SK-N-SH treated with all-trans-retinoic acid at 6 μM for 48 hours (cell line): ENCODE data around the gene GARS1.
"Not testable (repeated sequence)": the region's sequence is repeated elsewhere in the genome, so short reads cannot be mapped to it uniquely, and the experiment has no call there.

Experiments
- ATAC-seq: fragments of 200-7000 bp; cut with Tn5 transposase; 3 replicates; pipeline ENCODE4 v1.9.1; 2020; ENCODE audit warnings: mild to moderate bottlenecking, moderate library complexity
- ARNTL ChIP-seq: fragments of 450-650 bp; formaldehyde crosslinking; IDR thresholded peaks from 2 replicates; pipeline ENCODE4 v1.5.0; 2020; ENCODE audit warnings: low read depth, mild to moderate bottlenecking, moderate library complexity, borderline replicate concordance
- CSDC2 ChIP-seq: fragments of 250-450 bp; sonication (Bioruptor Pico); IDR thresholded peaks from 2 replicates; pipeline ENCODE4 v1.5.0; 2020; ENCODE audit warnings: mild to moderate bottlenecking, moderate library complexity
- ESRRG ChIP-seq: fragments of 250-450 bp; sonication (Bioruptor Pico); IDR thresholded peaks from 2 replicates; pipeline ENCODE4 v1.6.1; 2021; ENCODE audit warnings: mild to moderate bottlenecking
- GLIS3 ChIP-seq: fragments of 250-450 bp; sonication (Bioruptor Pico); IDR thresholded peaks from 2 replicates; pipeline ENCODE4 v1.5.0; 2020; ENCODE audit warnings: mild to moderate bottlenecking, moderate library complexity
- ISL1 ChIP-seq: fragments of 250-450 bp; sonication (Bioruptor Pico); IDR thresholded peaks from 2 replicates; pipeline ENCODE4 v2.1.2; 2022; ENCODE audit warnings: mild to moderate bottlenecking, moderate library complexity
- OSR1 ChIP-seq: fragments of 250-450 bp; sonication (Bioruptor Pico); IDR thresholded peaks from 2 replicates; pipeline ENCODE4 v1.8.0; 2022; ENCODE audit warnings: moderate library complexity, mild to moderate bottlenecking, inconsistent platforms
- PPARA ChIP-seq: fragments of 250-450 bp; sonication (Bioruptor Pico); IDR thresholded peaks from 2 replicates; pipeline ENCODE4 v1.5.0; 2020; ENCODE audit warnings: mild to moderate bottlenecking, borderline replicate concordance
- RARB ChIP-seq: fragments of 250-450 bp; sonication (Bioruptor Pico); IDR thresholded peaks from 2 replicates; pipeline ENCODE4 v1.8.0; 2021; ENCODE audit warnings: mild to moderate bottlenecking, moderate library complexity
- SNAI2 ChIP-seq: fragments of 250-450 bp; sonication (Bioruptor Pico); IDR thresholded peaks from 2 replicates; pipeline ENCODE4 v1.5.0; 2020; ENCODE audit warnings: mild to moderate bottlenecking, moderate library complexity
- TCF4 ChIP-seq: fragments of 250-450 bp; sonication (Bioruptor Pico); IDR thresholded peaks from 2 replicates; pipeline ENCODE4 v1.8.0; 2021; ENCODE audit warnings: mild to moderate bottlenecking, moderate library complexity, borderline replicate concordance
- TOX ChIP-seq: fragments of 250-450 bp; sonication (Bioruptor Pico); IDR thresholded peaks from 2 replicates; pipeline ENCODE4 v1.8.0; 2021; ENCODE audit warnings: mild to moderate bottlenecking, moderate library complexity, borderline replicate concordance
- ZC3H10 ChIP-seq: fragments of 250-450 bp; sonication (Bioruptor Pico); IDR thresholded peaks from 2 replicates; pipeline ENCODE4 v1.5.1; 2021; ENCODE audit warnings: mild to moderate bottlenecking, moderate library complexity
- ZFP3 ChIP-seq: fragments of 250-450 bp; sonication (Bioruptor Pico); IDR thresholded peaks from 2 replicates; pipeline ENCODE4 v1.5.0; 2020; ENCODE audit warnings: mild to moderate bottlenecking, moderate library complexity
- ZFP30 ChIP-seq: fragments of 450-650 bp; formaldehyde crosslinking; IDR thresholded peaks from 2 replicates; pipeline ENCODE4 v1.5.0; 2022; ENCODE audit warnings: mild to moderate bottlenecking, moderate library complexity
- ZNF565 ChIP-seq: fragments of 450-650 bp; formaldehyde crosslinking; conservative IDR thresholded peaks from 2 replicates; pipeline ENCODE4 v1.5.0; 2020; ENCODE audit warnings: low read depth, mild to moderate bottlenecking, moderate library complexity
- ZNF70 ChIP-seq: fragments of 450-650 bp; formaldehyde crosslinking; IDR thresholded peaks from 2 replicates; pipeline ENCODE4 v1.5.0; 2020; ENCODE audit warnings: mild to moderate bottlenecking, moderate library complexity
- ZNF8 ChIP-seq: fragments of 450-650 bp; formaldehyde crosslinking; IDR thresholded peaks from 2 replicates; pipeline ENCODE4 v1.5.0; 2020; ENCODE audit warnings: mild to moderate bottlenecking, moderate library complexity
- TF ChIP-seq, protein P1 (sequence below): fragments of 250-450 bp; sonication (Bioruptor Pico); IDR thresholded peaks from 2 replicates; pipeline ENCODE4 v1.8.0; 2021; ENCODE audit warnings: low read depth, mild to moderate bottlenecking, moderate library complexity, borderline replicate concordance
- TF ChIP-seq, protein P2 (sequence below): fragments of 250-450 bp; sonication (Bioruptor Pico); IDR thresholded peaks from 2 replicates; pipeline ENCODE4 v1.8.0; 2020; ENCODE audit warnings: mild to moderate bottlenecking, moderate library complexity, borderline replicate concordance
- TF ChIP-seq, protein P3 (sequence below): fragments of 250-450 bp; sonication (Bioruptor Pico); IDR thresholded peaks from 2 replicates; pipeline ENCODE4 v1.5.1; 2020; ENCODE audit warnings: low read depth, mild to moderate bottlenecking, moderate library complexity
- TF ChIP-seq, protein P4 (sequence below): fragments of 250-450 bp; sonication (Bioruptor Pico); IDR thresholded peaks from 2 replicates; pipeline ENCODE4 v1.5.1; 2021; ENCODE audit warnings: mild to moderate bottlenecking, moderate library complexity
- TF ChIP-seq, protein P5 (sequence below): fragments of 250-450 bp; sonication (Bioruptor Pico); IDR thresholded peaks from 2 replicates; pipeline ENCODE4 v1.5.0; 2020; ENCODE audit warnings: mild to moderate bottlenecking, moderate library complexity

Gene GARS1

DNA sequence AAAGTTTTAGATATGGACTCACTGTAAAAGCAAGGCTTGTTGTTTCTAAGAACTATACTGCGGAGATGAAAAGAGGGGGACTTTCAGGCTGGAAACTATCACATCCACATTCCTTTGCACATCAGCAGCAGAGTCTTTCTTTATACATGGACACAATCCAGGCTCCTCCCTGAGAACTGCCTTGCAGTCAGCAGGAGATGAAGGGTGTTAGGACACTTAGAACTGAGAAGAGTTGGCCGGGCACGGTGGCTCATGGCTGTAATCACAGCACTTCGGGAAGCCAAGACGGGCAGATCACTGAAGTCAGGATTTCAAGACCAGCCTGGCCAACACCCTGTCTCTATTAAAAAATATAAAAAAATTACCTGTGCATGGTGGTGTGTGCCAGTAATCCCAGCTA is 9.7 kb upstream of the GARS1 start (continued):
- TF ChIP-seq GLIS3 (CRISPR knock-in tag) (no peak), TCF4 (CRISPR knock-in tag) (no peak)

DNA sequence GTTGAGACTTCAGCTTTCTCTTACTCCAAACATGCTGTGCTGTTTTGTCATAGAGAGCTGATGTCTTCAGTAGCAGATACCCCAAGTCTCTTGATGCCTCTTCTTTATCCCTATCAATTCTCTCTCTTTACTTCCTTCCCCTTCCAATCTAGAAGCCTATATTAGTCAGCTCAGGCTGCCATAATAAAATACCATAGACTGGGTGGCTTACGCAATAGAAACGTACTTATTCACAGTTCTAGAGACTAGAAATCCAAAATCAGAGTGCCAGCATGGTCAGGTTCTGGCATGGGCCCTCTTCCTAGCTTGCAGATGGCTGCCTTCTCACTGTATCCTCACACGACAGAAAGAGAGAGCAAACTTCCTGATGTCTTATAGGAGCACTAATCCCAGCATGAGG is 9.0 kb upstream of the GARS1 start:
- TF ChIP-seq, protein P1, sequence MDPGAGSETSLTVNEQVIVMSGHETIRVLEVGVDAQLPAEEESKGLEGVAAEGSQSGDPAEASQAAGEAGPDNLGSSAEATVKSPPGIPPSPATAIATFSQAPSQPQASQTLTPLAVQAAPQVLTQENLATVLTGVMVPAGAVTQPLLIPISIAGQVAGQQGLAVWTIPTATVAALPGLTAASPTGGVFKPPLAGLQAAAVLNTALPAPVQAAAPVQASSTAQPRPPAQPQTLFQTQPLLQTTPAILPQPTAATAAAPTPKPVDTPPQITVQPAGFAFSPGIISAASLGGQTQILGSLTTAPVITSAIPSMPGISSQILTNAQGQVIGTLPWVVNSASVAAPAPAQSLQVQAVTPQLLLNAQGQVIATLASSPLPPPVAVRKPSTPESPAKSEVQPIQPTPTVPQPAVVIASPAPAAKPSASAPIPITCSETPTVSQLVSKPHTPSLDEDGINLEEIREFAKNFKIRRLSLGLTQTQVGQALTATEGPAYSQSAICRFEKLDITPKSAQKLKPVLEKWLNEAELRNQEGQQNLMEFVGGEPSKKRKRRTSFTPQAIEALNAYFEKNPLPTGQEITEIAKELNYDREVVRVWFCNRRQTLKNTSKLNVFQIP, result no peak
- TF ChIP-seq ISL1 (CRISPR knock-in tag), result no peak
- TF ChIP-seq TOX (CRISPR knock-in tag), result no peak
- TF ChIP-seq, protein P2, sequence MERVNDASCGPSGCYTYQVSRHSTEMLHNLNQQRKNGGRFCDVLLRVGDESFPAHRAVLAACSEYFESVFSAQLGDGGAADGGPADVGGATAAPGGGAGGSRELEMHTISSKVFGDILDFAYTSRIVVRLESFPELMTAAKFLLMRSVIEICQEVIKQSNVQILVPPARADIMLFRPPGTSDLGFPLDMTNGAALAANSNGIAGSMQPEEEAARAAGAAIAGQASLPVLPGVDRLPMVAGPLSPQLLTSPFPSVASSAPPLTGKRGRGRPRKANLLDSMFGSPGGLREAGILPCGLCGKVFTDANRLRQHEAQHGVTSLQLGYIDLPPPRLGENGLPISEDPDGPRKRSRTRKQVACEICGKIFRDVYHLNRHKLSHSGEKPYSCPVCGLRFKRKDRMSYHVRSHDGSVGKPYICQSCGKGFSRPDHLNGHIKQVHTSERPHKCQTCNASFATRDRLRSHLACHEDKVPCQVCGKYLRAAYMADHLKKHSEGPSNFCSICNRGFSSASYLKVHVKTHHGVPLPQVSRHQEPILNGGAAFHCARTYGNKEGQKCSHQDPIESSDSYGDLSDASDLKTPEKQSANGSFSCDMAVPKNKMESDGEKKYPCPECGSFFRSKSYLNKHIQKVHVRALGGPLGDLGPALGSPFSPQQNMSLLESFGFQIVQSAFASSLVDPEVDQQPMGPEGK (CRISPR knock-in tag), result no peak
- TF ChIP-seq ESRRG (CRISPR knock-in tag), result no peak
- TF ChIP-seq ZNF70, result no peak
- no peak for TF ChIP-seq SNAI2 (CRISPR knock-in tag)
- no peak for TF ChIP-seq ARNTL
- no peak for TF ChIP-seq ZNF565 (CRISPR knock-in tag)
- TF ChIP-seq TCF4 (CRISPR knock-in tag), result no peak
- TF ChIP-seq ZFP3 (CRISPR knock-in tag), result no peak
- no peak for TF ChIP-seq OSR1 (CRISPR knock-in tag)
- TF ChIP-seq, protein P3, sequence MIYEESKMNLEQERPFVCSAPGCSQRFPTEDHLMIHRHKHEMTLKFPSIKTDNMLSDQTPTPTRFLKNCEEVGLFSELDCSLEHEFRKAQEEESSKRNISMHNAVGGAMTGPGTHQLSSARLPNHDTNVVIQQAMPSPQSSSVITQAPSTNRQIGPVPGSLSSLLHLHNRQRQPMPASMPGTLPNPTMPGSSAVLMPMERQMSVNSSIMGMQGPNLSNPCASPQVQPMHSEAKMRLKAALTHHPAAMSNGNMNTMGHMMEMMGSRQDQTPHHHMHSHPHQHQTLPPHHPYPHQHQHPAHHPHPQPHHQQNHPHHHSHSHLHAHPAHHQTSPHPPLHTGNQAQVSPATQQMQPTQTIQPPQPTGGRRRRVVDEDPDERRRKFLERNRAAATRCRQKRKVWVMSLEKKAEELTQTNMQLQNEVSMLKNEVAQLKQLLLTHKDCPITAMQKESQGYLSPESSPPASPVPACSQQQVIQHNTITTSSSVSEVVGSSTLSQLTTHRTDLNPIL (CRISPR knock-in tag), result no peak
- TF ChIP-seq GLIS3 (CRISPR knock-in tag), result no peak
- TF ChIP-seq ZNF8 (CRISPR knock-in tag), result no peak
- TF ChIP-seq, protein P4, sequence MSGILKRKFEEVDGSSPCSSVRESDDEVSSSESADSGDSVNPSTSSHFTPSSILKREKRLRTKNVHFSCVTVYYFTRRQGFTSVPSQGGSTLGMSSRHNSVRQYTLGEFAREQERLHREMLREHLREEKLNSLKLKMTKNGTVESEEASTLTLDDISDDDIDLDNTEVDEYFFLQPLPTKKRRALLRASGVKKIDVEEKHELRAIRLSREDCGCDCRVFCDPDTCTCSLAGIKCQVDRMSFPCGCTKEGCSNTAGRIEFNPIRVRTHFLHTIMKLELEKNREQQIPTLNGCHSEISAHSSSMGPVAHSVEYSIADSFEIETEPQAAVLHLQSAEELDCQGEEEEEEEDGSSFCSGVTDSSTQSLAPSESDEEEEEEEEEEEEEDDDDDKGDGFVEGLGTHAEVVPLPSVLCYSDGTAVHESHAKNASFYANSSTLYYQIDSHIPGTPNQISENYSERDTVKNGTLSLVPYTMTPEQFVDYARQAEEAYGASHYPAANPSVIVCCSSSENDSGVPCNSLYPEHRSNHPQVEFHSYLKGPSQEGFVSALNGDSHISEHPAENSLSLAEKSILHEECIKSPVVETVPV, result no peak
- TF ChIP-seq, protein P5, sequence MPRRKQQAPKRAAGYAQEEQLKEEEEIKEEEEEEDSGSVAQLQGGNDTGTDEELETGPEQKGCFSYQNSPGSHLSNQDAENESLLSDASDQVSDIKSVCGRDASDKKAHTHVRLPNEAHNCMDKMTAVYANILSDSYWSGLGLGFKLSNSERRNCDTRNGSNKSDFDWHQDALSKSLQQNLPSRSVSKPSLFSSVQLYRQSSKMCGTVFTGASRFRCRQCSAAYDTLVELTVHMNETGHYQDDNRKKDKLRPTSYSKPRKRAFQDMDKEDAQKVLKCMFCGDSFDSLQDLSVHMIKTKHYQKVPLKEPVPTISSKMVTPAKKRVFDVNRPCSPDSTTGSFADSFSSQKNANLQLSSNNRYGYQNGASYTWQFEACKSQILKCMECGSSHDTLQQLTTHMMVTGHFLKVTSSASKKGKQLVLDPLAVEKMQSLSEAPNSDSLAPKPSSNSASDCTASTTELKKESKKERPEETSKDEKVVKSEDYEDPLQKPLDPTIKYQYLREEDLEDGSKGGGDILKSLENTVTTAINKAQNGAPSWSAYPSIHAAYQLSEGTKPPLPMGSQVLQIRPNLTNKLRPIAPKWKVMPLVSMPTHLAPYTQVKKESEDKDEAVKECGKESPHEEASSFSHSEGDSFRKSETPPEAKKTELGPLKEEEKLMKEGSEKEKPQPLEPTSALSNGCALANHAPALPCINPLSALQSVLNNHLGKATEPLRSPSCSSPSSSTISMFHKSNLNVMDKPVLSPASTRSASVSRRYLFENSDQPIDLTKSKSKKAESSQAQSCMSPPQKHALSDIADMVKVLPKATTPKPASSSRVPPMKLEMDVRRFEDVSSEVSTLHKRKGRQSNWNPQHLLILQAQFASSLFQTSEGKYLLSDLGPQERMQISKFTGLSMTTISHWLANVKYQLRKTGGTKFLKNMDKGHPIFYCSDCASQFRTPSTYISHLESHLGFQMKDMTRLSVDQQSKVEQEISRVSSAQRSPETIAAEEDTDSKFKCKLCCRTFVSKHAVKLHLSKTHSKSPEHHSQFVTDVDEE (CRISPR knock-in tag), result no peak
- no peak for TF ChIP-seq ZFP30 (CRISPR knock-in tag)
- ATAC-seq, result no peak

DNA sequence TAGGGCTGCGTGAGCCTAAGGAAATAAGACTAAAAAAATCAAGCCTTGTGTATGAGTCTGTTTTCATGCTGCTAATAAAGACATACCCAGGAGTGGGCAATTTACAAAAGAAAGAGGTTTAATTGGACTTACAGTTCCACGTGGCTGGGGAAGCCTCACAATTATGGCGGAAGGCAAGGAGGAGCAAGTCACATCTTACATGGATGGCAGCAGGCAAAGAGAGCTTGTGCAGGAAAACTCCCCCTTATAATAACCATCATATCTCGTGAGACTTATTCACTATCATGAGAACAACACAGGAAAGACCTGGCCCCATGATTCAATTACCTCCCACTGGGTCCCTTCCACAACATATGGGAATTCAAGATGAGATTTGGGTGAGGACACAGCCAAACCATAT is 7.1 kb upstream of the GARS1 start:
- not testable (repeated sequence) for ATAC-seq

DNA sequence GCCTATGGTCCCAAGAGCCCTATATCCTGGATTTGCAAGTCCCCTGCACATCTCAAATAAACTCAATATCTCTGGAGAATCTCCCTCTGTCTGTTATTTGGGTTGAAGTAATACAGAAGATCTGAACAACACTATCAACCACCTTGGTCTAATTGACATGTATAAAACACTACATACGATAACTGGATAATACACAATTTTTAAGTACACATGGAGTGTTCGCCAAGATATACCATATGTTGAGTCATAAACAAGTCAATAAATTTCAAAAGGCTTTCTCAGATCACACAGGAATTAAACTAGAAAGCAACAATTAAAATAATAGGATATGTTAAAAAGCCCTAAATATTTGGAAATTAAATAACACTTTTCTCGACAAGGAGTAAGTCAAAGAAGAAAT is 5.6 kb upstream of the GARS1 start:
- no peak for ATAC-seq
- TF ChIP-seq ZC3H10 (CRISPR knock-in tag) (no peak), GLIS3 (CRISPR knock-in tag) (no peak), ZNF8 (CRISPR knock-in tag) (no peak), ZFP30 (CRISPR knock-in tag) (no peak), ZFP3 (CRISPR knock-in tag) (no peak), RARB (CRISPR knock-in tag) (no peak), PPARA (CRISPR knock-in tag) (no peak), ZNF565 (CRISPR knock-in tag) (no peak), ARNTL (no peak), CSDC2 (CRISPR knock-in tag) (no peak)
- TF ChIP-seq, protein P2 (CRISPR knock-in tag), result no peak
- TF ChIP-seq, protein P1, result no peak
- TF ChIP-seq, protein P3 (CRISPR knock-in tag), result no peak
